HG02970 (cell line): Measurements from ENCODE around the gene OASL.
A peak's percentile ranks its signal among the peaks of the same experiment; 100 is the strongest.
"Not testable (repeated sequence)": the region's sequence is repeated elsewhere in the genome, so short reads cannot be mapped to it uniquely, and the experiment has no call there.

Source experiments
- ATAC-seq: cut with Tn5 transposase; IDR thresholded peaks from one replicate; pipeline ENCODE4 v1.9.1; 2021; ENCODE audit warnings: mild to moderate bottlenecking, moderate library complexity, moderate number of reproducible peaks; ENCODE audit not compliant: unreplicated experiment, low FRiP score

OASL gene

GRCh38 chr12:121060149-121061001 is 21.3 kb upstream of the OASL start:
- ATAC-seq = peak; percentile 60

GRCh38 chr12:121059031-121059898 is 20.2 kb upstream of the OASL start:
- peak; percentile 10 for ATAC-seq

- ATAC-seq = no peak
These were observed 18.7 kb upstream of the OASL start for GRCh38 chr12:121057794-121058193.

GRCh38 chr12:121053706-121054105 is 14.7 kb upstream of the OASL start:
- no peak for ATAC-seq

- ATAC-seq = no peak
These were observed 11.7 kb upstream of the OASL start for GRCh38 chr12:121050725-121051124.

GRCh38 chr12:121048442-121048841 is 9.4 kb upstream of the OASL start:
- ATAC-seq = no peak

GRCh38 chr12:121047400-121047799 is 8.4 kb upstream of the OASL start:
- ATAC-seq = not testable (repeated sequence)

- ATAC-seq = no peak
These were observed 4.0 kb upstream of the OASL start for GRCh38 chr12:121043067-121043466.

GRCh38 chr12:121036810-121037326 is 2.2 kb downstream of the OASL start:
- no peak for ATAC-seq

GRCh38 chr12:121034616-121035305 is 4.3 kb downstream of the OASL start:
- no peak for ATAC-seq

GRCh38 chr12:121033625-121034349 is 5.3 kb downstream of the OASL start:
- ATAC-seq = no peak

GRCh38 chr12:121030576-121031212 is 8.4 kb downstream of the OASL start:
- ATAC-seq = no peak

GRCh38 chr12:121026274-121027045 is 12.6 kb downstream of the OASL start:
- no peak for ATAC-seq

- ATAC-seq = no peak
These were observed 13.4 kb downstream of the OASL start for GRCh38 chr12:121025442-121026226.

- no peak for ATAC-seq
These were observed 15.2 kb downstream of the OASL start for GRCh38 chr12:121023799-121024198.

- ATAC-seq = no peak
These were observed 16.3 kb downstream of the OASL start for GRCh38 chr12:121022713-121023112.

GRCh38 chr12:121021754-121022153 is 17.3 kb downstream of the OASL start:
- ATAC-seq = no peak
